Mammary epithelial cell (primary cell): ENCODE measurements around the gene SPPL2B.

ENCODE experiments used
- EZH2 ChIP-seq: IDR thresholded peaks from 2 replicates; pipeline ENCODE4 v1.6.1; 2012; ENCODE audit warnings: low read length, inconsistent platforms, borderline replicate concordance
- TF ChIP-seq, protein P1 (sequence below), 2 donors: IDR thresholded peaks in 1 of 2; conservative IDR thresholded peaks in 1 of 2; 2 replicates each; pipeline ENCODE4 v1.5.1; 2011 to 2012; ENCODE audit warnings: inconsistent platforms in 2 of 2, low read length in 2 of 2, mild to moderate bottlenecking in 2 of 2, control low read depth in 1 of 2, low read depth in 1 of 2; ENCODE audit not compliant: insufficient read depth in 1 of 2; ENCODE audit errors: extremely low read depth in 1 of 2

DNA sequence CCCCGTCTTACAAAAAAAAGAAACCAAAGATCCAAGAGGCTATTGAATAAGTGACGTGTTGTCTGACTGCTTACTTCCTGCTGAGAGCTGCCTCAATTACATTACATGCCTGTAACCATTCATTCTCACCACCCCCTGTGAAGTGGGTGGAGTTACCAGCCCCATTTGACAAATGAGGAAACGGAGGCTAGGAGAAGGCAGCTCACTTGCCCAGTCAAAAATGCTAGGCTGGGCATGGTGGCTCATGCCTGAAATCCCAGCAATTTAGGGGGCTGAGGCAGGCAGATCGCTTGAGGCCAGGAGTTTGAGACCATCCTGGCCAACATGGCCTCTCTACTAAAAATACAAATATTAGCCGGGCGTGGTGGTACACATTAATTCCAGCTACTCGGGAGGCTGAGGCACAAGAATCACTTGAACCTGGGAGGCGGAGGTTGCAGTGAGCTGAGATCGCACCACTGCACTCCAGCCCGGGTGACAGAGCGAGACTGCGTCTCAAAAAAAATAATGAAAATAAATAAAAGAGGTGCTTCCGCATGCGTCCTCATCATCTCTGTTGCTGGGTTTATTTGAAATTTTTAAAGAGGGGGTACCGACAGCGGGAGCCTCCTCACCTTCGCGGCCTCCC is 597 bp upstream of the SPPL2B start:
- TF ChIP-seq, protein P1, sequence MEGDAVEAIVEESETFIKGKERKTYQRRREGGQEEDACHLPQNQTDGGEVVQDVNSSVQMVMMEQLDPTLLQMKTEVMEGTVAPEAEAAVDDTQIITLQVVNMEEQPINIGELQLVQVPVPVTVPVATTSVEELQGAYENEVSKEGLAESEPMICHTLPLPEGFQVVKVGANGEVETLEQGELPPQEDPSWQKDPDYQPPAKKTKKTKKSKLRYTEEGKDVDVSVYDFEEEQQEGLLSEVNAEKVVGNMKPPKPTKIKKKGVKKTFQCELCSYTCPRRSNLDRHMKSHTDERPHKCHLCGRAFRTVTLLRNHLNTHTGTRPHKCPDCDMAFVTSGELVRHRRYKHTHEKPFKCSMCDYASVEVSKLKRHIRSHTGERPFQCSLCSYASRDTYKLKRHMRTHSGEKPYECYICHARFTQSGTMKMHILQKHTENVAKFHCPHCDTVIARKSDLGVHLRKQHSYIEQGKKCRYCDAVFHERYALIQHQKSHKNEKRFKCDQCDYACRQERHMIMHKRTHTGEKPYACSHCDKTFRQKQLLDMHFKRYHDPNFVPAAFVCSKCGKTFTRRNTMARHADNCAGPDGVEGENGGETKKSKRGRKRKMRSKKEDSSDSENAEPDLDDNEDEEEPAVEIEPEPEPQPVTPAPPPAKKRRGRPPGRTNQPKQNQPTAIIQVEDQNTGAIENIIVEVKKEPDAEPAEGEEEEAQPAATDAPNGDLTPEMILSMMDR (conservative IDR thresholded peaks at IDR 0.05 in 1 of 2, IDR thresholded peaks at IDR 0.05 in 1 of 2; ENCODE audit: extremely low read depth in 1 of 2, insufficient read depth in 1 of 2, low read depth in 1 of 2, low read length in 2 of 2) = no peak
- TF ChIP-seq EZH2 = no peak
